ENCODE results near the gene ATRNL1.

ATRNL1 gene

GRCh38 chr10:115662422-115662821, 569.3 kb downstream of the ATRNL1 start:
- TF ChIP-seq CTCF (conservative IDR thresholded peaks at IDR 0.05; ENCODE audit: low read depth): no peak
- POLR2A ChIA-PET (ENCODE audit: low non-redundant PET): no interaction called here
- H3K27ac ChIP-seq: no peak overlapping the region
- DNase-seq (ENCODE audit: low spot score): no peak
- CTCF ChIA-PET: no interaction called here

GRCh38 chr10:115665549-115665948, 572.4 kb downstream of the ATRNL1 start:
- no peak for DNase-seq (ENCODE audit: low spot score)
- ChIA-PET CTCF (no interaction called here), POLR2A (ENCODE audit: low non-redundant PET) (no interaction called here)
- TF ChIP-seq CTCF (conservative IDR thresholded peaks at IDR 0.05; ENCODE audit: low read depth): no peak
- H3K27ac ChIP-seq: no peak overlapping the region

- no peak overlapping the region for H3K27ac ChIP-seq
- CTCF ChIA-PET: no interaction called here
- POLR2A ChIA-PET (ENCODE audit: low non-redundant PET): no interaction called here
- DNase-seq (ENCODE audit: low spot score): no peak
- TF ChIP-seq CTCF (conservative IDR thresholded peaks at IDR 0.05; ENCODE audit: low read depth): no peak
These were observed 581.3 kb downstream of the ATRNL1 start for GRCh38 chr10:115674496-115674895.

DNA sequence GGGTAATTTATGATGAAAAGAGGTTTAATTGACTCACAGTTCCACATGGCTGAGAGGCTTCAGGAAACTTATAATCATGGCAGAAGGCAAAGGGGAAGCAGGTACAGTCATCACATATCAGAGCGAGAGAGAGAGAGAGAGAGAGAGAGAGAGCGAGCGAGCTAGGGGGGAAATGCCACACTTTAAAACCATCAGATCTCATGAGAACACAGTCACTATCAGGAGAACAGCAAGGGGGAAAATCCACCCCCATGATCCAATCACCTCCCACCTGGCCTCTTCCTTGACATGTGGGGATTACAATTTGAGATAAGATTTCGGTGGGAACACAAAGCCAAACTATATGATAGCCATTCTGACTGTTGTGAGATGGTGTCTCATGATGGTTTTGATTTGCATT, 603.6 kb downstream of the ATRNL1 start:
- DNase-seq (ENCODE audit: low spot score): no peak
- ChIA-PET CTCF (no interaction called here), POLR2A (ENCODE audit: low non-redundant PET) (no interaction called here)
- TF ChIP-seq CTCF (conservative IDR thresholded peaks at IDR 0.05; ENCODE audit: low read depth): no peak
- H3K27ac ChIP-seq: no peak overlapping the region

GRCh38 chr10:115706026-115706425, 612.9 kb downstream of the ATRNL1 start:
- H3K27ac ChIP-seq: no peak overlapping the region
- ChIA-PET POLR2A (ENCODE audit: low non-redundant PET) (no interaction called here), CTCF (interaction anchor here (0.7 to 2.2 kb wide), 5 partner anchors 11 to 581 kb away, joined by 3 to 19 read pairs (median 4); no protein-coding TSS in a partner anchor)
- no peak for DNase-seq (ENCODE audit: low spot score)
- no peak for TF ChIP-seq CTCF (conservative IDR thresholded peaks at IDR 0.05; ENCODE audit: low read depth)

- ChIA-PET POLR2A (ENCODE audit: low non-redundant PET) (no interaction called here), CTCF (interaction anchor here (0.6 to 2.2 kb wide), 7 partner anchors 10 to 581 kb away, joined by 3 to 19 read pairs (median 3); no protein-coding TSS in a partner anchor)
- peak; percentile 28; the same call in 1 of the 2 replicates for TF ChIP-seq CTCF (conservative IDR thresholded peaks at IDR 0.05; ENCODE audit: low read depth)
- no peak overlapping the region for H3K27ac ChIP-seq
- peak; percentile 7 for DNase-seq (ENCODE audit: low spot score)
These were observed 613.4 kb downstream of the ATRNL1 start for GRCh38 chr10:115706488-115707076.

Data from RWPE1 (cell line).